Measurements from ENCODE around the gene FGF22.

The FGF22 gene

GRCh38 chr19:681029-682019 lies 41.6 kb downstream of the FGF22 start:
- DNase-seq = peak; percentile 97

GRCh38 chr19:682678-683320 lies 43.1 kb downstream of the FGF22 start:
- DNase-seq = no peak

GRCh38 chr19:685454-685931 lies 45.8 kb downstream of the FGF22 start:
- no peak for DNase-seq

- DNase-seq = no peak
Measured at GRCh38 chr19:686589-687297, 47.1 kb downstream of the FGF22 start.

- DNase-seq = no peak
Measured at GRCh38 chr19:687569-688166, 48.0 kb downstream of the FGF22 start.

- no peak for DNase-seq
Measured at GRCh38 chr19:688214-688613, 48.5 kb downstream of the FGF22 start.

GRCh38 chr19:688992-689391 lies 49.3 kb downstream of the FGF22 start:
- no peak for DNase-seq

- no peak for DNase-seq
Measured at GRCh38 chr19:690203-690602, 50.5 kb downstream of the FGF22 start.

Measured in suppressor macrophage treated with lipopolysaccharide for 4 hours (primary cell).